GM13977 (cell line): Measurements from ENCODE around the gene CD84.
"Not testable (repeated sequence)": the region's sequence is repeated elsewhere in the genome, so short reads cannot be mapped to it uniquely, and the experiment has no call there.

ENCODE experiments used
- DNase-seq: peaks from one replicate; pipeline ENCODE4 v3.0.0; 2012; ENCODE audit warnings: low spot score
- CTCF ChIP-seq: IDR thresholded peaks from 2 replicates; pipeline ENCODE4 v1.5.1; 2012; ENCODE audit warnings: mild to moderate bottlenecking, control low read depth; ENCODE audit not compliant: insufficient read depth; ENCODE audit errors: extremely low read depth, missing control alignments
- in situ Hi-C: fragments of 300-500 bp; cut with MboI; formaldehyde crosslinking; loops from one replicate; pipeline ENCODE4 v1.12.0; 2022; ENCODE audit warnings: low sequenced_read_pairs, low pct_unique_long_range_greater_than_20kb, mixed read lengths, inconsistent platforms; ENCODE audit not compliant: unreplicated experiment

Gene CD84

GRCh38 chr1:160520999-160521398 is 58.3 kb downstream of the CD84 start:
- in situ Hi-C loops, result no loop called here
- DNase-seq, result no peak
- TF ChIP-seq CTCF, result no peak

GRCh38 chr1:160520582-160520981 is 58.7 kb downstream of the CD84 start:
- no peak for TF ChIP-seq CTCF
- no peak for DNase-seq
- in situ Hi-C loops, result no loop called here

- in situ Hi-C loops, result no loop called here
- DNase-seq, result no peak
- peak; percentile 3 for TF ChIP-seq CTCF
These were observed 59.5 kb downstream of the CD84 start for GRCh38 chr1:160519642-160520435.

GRCh38 chr1:160517519-160517918 is 61.8 kb downstream of the CD84 start:
- in situ Hi-C loops, DNase-seq: not testable (repeated sequence)

GRCh38 chr1:160515908-160516307 is 63.4 kb downstream of the CD84 start:
- DNase-seq, in situ Hi-C loops: not testable (repeated sequence)

- in situ Hi-C loops, result no loop called here
- TF ChIP-seq CTCF, result no peak
- no peak for DNase-seq
These were observed 74.6 kb downstream of the CD84 start for GRCh38 chr1:160504651-160505050.

- TF ChIP-seq CTCF, result no peak
- no peak for DNase-seq
- in situ Hi-C loops, result no loop called here
These were observed 76.2 kb downstream of the CD84 start for GRCh38 chr1:160503087-160503486.

GRCh38 chr1:160500321-160500990 is 78.8 kb downstream of the CD84 start:
- in situ Hi-C loops, result no loop called here

More at GRCh38 chr1:160500321-160500990, 78.8 kb downstream of the CD84 start:
- no peak for DNase-seq
- no peak for TF ChIP-seq CTCF
